HT1080 (cell line): Measurements from ENCODE around the gene PCDHB11. TPM values are rescaled to one million over a fixed set of nuclear protein-coding genes. Genes with fewer than 3 reads are reported as not detected.
"Not testable (repeated sequence)": the region's sequence is repeated elsewhere in the genome, so short reads cannot be mapped to it uniquely, and the experiment has no call there.

Experiments
- DNase-seq: peaks from one replicate; pipeline ENCODE4 v3.0.0-alpha.2; 2015; ENCODE audit warnings: low read depth
- total RNA-seq: library from RNA; depleted of rRNA; stranded (reverse); fragments of >200 nt; shearing (Covaris generic); gene quantifications from 2 replicates; pipeline ENCODE4 v1.2.3, GENCODE V29; 2014; rRNA removed

Gene PCDHB11
- total RNA-seq, 1 experiment from 2014 or later = not detected

DNA sequence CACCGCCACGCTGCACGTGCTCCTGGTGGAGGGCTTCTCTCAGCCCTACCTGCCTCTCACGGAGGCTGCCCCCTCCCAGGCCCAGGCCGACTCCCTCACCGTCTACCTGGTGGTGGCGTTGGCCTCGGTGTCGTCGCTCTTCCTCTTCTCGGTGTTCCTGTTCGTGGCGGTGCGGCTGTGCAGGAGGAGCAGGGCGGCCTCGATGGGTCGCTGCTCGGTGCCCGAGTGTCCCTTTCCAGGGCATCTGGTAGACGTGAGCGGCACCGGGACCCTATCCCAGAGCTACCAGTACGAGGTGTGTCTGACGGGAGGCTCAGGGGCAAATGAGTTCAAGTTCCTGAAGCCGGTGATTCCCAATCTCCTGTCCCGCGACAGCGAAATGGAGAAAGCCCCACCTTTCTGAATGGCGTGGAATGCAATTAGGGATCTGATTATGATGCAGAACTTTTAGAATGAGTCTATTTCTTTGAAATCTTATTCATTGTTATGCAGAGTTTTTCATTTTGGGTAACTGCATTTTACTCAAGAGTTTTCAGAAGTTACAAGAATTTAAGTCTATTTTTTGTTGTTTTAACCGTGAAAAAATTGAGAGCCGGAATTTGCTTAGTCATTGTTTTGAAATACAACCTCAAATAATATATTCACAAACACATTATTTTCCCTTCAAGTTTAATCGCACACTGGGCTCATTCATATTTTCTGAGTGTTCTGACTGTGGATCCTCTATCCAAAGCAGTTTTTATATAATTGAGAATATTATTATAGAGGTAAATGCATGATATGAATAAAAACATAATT, 37.3 kb downstream of the PCDHB11 start:
- DNase-seq = no peak

DNA sequence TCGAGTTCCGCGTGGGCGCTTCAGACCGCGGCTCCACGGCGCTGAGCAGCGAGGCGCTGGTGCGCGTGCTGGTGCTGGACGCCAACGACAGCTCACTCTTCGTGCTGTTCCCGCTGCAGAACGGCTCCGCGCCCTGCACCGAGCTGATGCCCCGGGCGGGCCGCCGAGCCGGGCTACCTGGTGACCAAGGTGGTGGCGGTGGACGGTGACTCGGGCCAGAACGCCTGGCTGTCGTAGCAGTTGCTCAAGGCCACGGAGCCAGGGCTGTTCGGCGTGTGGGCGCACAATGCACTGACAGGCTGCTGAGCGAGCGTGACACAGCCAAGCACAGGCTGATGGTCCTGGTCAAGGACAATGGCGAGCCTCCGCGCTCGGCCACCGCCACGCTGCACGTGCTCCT, 42.1 kb downstream of the PCDHB11 start:
- no peak for DNase-seq

DNA sequence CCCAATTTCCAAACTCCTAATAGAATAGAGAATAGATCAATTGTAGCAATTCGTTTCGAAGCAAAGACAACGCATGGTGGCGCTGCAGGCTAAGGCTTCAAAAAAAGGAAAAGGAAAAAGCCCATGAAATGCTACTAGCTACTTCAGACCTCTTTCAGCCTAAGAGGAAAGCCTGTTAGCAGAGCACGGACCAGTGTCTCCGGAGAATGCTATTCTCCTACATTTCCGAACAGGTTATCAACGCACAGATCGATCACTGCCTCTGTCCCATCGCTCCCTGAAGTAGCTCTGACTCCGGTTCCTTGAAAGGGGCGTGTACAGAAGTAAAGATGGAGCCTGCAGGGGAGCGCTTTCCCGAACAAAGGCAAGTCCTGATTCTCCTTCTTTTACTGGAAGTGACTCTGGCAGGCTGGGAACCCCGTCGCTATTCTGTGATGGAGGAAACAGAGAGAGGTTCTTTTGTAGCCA, 45.9 kb downstream of the PCDHB11 start, which contains the start of gene PCDHB15:
Gene PCDHB15 (plus strand): TSS at position 146 of the 468 bp plus-strand sequence. CDS start 184 bp downstream, at position 330.
- peak; percentile 3 for DNase-seq

DNA sequence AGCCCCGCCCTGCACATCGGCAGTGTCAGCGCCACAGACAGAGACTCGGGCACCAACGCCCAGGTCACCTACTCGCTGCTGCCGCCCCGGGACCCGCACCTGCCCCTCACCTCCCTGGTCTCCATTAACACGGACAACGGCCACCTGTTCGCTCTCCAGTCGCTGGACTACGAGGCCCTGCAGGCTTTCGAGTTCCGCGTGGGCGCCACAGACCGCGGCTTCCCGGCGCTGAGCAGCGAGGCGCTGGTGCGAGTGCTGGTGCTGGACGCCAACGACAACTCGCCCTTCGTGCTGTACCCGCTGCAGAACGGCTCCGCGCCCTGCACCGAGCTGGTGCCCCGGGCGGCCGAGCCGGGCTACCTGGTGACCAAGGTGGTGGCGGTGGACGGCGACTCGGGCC, 47.5 kb downstream of the PCDHB11 start:
- DNase-seq = not testable (repeated sequence)

DNA sequence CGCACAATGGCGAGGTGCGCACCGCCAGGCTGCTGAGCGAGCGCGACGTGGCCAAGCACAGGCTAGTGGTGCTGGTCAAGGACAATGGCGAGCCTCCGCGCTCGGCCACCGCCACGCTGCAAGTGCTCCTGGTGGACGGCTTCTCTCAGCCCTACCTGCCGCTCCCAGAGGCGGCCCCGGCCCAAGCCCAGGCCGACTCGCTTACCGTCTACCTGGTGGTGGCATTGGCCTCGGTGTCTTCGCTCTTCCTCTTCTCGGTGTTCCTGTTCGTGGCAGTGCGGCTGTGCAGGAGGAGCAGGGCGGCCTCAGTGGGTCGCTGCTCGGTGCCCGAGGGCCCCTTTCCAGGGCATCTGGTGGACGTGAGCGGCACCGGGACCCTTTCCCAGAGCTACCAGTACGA, 48.0 kb downstream of the PCDHB11 start:
- DNase-seq = not testable (repeated sequence)

DNA sequence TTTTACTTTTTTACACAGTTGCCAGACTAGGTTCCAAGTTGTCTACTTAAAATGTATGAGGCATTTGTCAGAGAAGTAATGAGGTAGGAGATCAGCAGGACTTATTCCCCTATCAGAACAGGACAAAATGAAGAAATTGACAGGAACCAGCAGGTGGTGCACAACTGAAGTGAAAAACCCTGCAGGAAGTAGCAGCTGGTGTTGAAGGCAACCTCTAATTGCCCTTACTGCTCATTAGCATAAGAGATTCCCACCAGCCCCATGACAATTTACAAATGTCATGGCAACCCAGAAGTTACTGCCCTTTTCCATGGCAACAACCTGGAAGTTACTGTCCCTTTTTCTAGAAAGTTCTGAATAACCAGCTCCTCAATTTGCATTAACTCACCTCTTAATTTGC, 51.1 kb downstream of the PCDHB11 start:
- no peak for DNase-seq

Other genes starting within 250 kb of the PCDHB11 start
- gene PCDHAC2, start 233.2 kb upstream of the PCDHB11 start, total RNA-seq = not detected in 2 replicates
- gene PCDHB1, start 148.3 kb upstream of the PCDHB11 start, total RNA-seq = not detected in 2 replicates
- gene PCDHB2, start 105.0 kb upstream of the PCDHB11 start, total RNA-seq = 0.37 and 0.43 TPM in 2 replicates
- 0.03 TPM in 1 of 2 replicates, not detected in the other for gene PCDHB3, start 99.2 kb upstream of the PCDHB11 start, total RNA-seq
- not detected in 2 replicates for gene PCDHB4, start 77.8 kb upstream of the PCDHB11 start, total RNA-seq
- 0.10 and 0.90 TPM in 2 replicates for gene PCDHB5, start 64.4 kb upstream of the PCDHB11 start, total RNA-seq
- gene PCDHB6, start 49.6 kb upstream of the PCDHB11 start, total RNA-seq = 0.13 and 0.27 TPM in 2 replicates
- gene PCDHB7, start 27.0 kb upstream of the PCDHB11 start, total RNA-seq = 0.05 TPM in 1 of 2 replicates, not detected in the other
- not detected in 2 replicates for gene PCDHB8, start 21.8 kb upstream of the PCDHB11 start, total RNA-seq
- gene PCDHB16, start 17.2 kb upstream of the PCDHB11 start, total RNA-seq = 0.03 TPM in 1 of 2 replicates, not detected in the other
- gene PCDHB9, start 12.5 kb upstream of the PCDHB11 start, total RNA-seq = 0.40 TPM in 1 of 2 replicates, not detected in the other
- 0.11 TPM in 1 of 2 replicates, not detected in the other for gene PCDHB10, start 7.3 kb upstream of the PCDHB11 start, total RNA-seq
- gene PCDHB12, start 9.1 kb downstream of the PCDHB11 start, total RNA-seq = not detected in 2 replicates
- 0.06 TPM in 1 of 2 replicates, not detected in the other for gene PCDHB13, start 14.3 kb downstream of the PCDHB11 start, total RNA-seq
- gene PCDHB14, start 23.7 kb downstream of the PCDHB11 start, total RNA-seq = 0.03 and 0.08 TPM in 2 replicates
- 0.03 and 0.10 TPM in 2 replicates for gene PCDHB15, start 45.8 kb downstream of the PCDHB11 start, total RNA-seq
- gene SLC25A2, start 104.4 kb downstream of the PCDHB11 start, total RNA-seq = not detected in 2 replicates
- 42.6 and 48.1 TPM in 2 replicates for gene TAF7, start 121.2 kb downstream of the PCDHB11 start, total RNA-seq
- gene PCDHGA1, start 130.9 kb downstream of the PCDHB11 start, total RNA-seq = 0.07 and 0.32 TPM in 2 replicates
- gene PCDHGA2, start 139.1 kb downstream of the PCDHB11 start, total RNA-seq = 0.27 and 0.84 TPM in 2 replicates
- gene PCDHGA3, start 144.2 kb downstream of the PCDHB11 start, total RNA-seq = 0.10 and 0.14 TPM in 2 replicates
- gene PCDHGB1, start 150.5 kb downstream of the PCDHB11 start, total RNA-seq = 0.53 and 1.4 TPM in 2 replicates
- gene PCDHGA4, start 155.4 kb downstream of the PCDHB11 start, total RNA-seq = 0.71 and 0.73 TPM in 2 replicates
- gene PCDHGB2, start 160.4 kb downstream of the PCDHB11 start, total RNA-seq = 0.69 and 0.77 TPM in 2 replicates
- gene PCDHGA5, start 164.5 kb downstream of the PCDHB11 start, total RNA-seq = 0.07 and 0.21 TPM in 2 replicates
- 0.80 and 1.5 TPM in 2 replicates for gene PCDHGB3, start 170.6 kb downstream of the PCDHB11 start, total RNA-seq
- 0.20 and 1.2 TPM in 2 replicates for gene PCDHGA6, start 174.3 kb downstream of the PCDHB11 start, total RNA-seq
- 0.03 and 0.11 TPM in 2 replicates for gene PCDHGA7, start 183.1 kb downstream of the PCDHB11 start, total RNA-seq
- gene PCDHGB4, start 188.1 kb downstream of the PCDHB11 start, total RNA-seq = 9.9 and 10.2 TPM in 2 replicates
- gene PCDHGA8, start 193.0 kb downstream of the PCDHB11 start, total RNA-seq = 0.17 and 0.61 TPM in 2 replicates
- 0.37 and 0.55 TPM in 2 replicates for gene PCDHGB5, start 198.3 kb downstream of the PCDHB11 start, total RNA-seq
- 0.23 and 0.29 TPM in 2 replicates for gene PCDHGA9, start 203.2 kb downstream of the PCDHB11 start, total RNA-seq
- 0.10 and 0.20 TPM in 2 replicates for gene PCDHGB6, start 208.4 kb downstream of the PCDHB11 start, total RNA-seq
- 0.80 and 0.90 TPM in 2 replicates for gene PCDHGA10, start 213.4 kb downstream of the PCDHB11 start, total RNA-seq
- 0.47 and 0.53 TPM in 2 replicates for gene PCDHGB7, start 218.1 kb downstream of the PCDHB11 start, total RNA-seq
- gene PCDHGA11, start 221.4 kb downstream of the PCDHB11 start, total RNA-seq = 0.42 and 0.50 TPM in 2 replicates
- 0.66 and 0.70 TPM in 2 replicates for gene PCDHGA12, start 230.9 kb downstream of the PCDHB11 start, total RNA-seq